Measurements from ENCODE around the gene RASAL1. TPM values are rescaled to one million over a fixed set of nuclear protein-coding genes. Genes with fewer than 3 reads are reported as not detected.

RASAL1 gene
- total RNA-seq, 1 experiment from 2014 or later = 8.1 TPM

DNA sequence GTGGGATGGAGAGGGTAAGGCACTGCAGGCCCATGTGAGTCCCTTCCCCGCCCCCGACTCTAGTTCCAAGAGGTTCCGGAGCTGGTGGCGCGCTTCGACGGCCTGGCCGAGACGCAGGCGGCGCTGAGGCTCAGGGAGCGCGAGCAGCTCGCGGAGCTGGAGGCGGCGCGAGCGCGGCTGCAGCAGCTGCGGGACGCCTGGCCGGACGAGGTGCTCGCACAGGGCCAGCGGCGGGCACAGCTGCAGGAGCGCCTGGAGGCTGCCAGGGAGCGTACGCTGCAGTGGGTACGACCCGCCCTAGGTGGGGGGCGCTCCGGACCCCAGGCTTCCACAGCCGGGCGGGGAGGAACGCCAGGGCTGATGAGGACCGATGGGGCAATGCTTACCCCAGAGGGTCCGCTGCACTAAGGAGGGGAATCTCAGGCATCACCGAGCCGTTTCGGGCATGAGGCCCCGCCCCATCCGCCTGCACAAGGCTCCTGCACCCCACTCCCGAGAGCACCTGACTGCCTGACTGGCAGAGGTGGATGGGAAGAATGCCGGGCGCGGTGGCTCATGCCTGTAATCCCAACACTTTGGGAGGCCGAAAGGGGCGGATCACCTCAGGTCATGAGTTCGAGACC, 18.9 kb upstream of the RASAL1 start (continued):
- TF ChIP-seq, protein P1, sequence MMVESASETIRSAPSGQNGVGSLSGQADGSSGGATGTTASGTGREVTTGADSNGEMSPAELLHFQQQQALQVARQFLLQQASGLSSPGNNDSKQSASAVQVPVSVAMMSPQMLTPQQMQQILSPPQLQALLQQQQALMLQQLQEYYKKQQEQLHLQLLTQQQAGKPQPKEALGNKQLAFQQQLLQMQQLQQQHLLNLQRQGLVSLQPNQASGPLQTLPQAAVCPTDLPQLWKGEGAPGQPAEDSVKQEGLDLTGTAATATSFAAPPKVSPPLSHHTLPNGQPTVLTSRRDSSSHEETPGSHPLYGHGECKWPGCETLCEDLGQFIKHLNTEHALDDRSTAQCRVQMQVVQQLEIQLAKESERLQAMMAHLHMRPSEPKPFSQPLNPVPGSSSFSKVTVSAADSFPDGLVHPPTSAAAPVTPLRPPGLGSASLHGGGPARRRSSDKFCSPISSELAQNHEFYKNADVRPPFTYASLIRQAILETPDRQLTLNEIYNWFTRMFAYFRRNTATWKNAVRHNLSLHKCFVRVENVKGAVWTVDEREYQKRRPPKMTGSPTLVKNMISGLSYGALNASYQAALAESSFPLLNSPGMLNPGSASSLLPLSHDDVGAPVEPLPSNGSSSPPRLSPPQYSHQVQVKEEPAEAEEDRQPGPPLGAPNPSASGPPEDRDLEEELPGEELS (CRISPR knock-in tag; IDR thresholded peaks at IDR 0.05) = peak; percentile 85
- TF ChIP-seq HMGXB4 (CRISPR knock-in tag; IDR thresholded peaks at IDR 0.05) = peak; percentile 96
- TF ChIP-seq, protein P2, sequence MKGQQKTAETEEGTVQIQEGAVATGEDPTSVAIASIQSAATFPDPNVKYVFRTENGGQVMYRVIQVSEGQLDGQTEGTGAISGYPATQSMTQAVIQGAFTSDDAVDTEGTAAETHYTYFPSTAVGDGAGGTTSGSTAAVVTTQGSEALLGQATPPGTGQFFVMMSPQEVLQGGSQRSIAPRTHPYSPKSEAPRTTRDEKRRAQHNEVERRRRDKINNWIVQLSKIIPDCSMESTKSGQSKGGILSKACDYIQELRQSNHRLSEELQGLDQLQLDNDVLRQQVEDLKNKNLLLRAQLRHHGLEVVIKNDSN (CRISPR knock-in tag; IDR thresholded peaks at IDR 0.05) = no peak; the same call in 1 of the 2 replicates
- TF ChIP-seq OVOL2 (CRISPR knock-in tag; IDR thresholded peaks at IDR 0.05; ENCODE audit: borderline replicate concordance) = no peak
- TF ChIP-seq ATF2 (CRISPR knock-in tag; IDR thresholded peaks at IDR 0.05; ENCODE audit: borderline replicate concordance, low read depth) = no peak
- 0 out of 2 replicates have a peak, but pooled peaks have one; percentile 77 for TF ChIP-seq TP53 (CRISPR knock-in tag; IDR thresholded peaks at IDR 0.05)
- TF ChIP-seq ZNF671 (CRISPR knock-in tag; IDR thresholded peaks at IDR 0.05) = no peak
- TF ChIP-seq ZNF416 (CRISPR knock-in tag; IDR thresholded peaks at IDR 0.05) = no peak
- TF ChIP-seq, protein P3, sequence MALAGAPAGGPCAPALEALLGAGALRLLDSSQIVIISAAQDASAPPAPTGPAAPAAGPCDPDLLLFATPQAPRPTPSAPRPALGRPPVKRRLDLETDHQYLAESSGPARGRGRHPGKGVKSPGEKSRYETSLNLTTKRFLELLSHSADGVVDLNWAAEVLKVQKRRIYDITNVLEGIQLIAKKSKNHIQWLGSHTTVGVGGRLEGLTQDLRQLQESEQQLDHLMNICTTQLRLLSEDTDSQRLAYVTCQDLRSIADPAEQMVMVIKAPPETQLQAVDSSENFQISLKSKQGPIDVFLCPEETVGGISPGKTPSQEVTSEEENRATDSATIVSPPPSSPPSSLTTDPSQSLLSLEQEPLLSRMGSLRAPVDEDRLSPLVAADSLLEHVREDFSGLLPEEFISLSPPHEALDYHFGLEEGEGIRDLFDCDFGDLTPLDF (CRISPR knock-in tag; IDR thresholded peaks at IDR 0.05) = 0 out of 2 replicates have a peak, but pooled peaks have one; percentile 23
- no peak for TF ChIP-seq PRDM15 (CRISPR knock-in tag; IDR thresholded peaks at IDR 0.05)
- TF ChIP-seq ESRRA (CRISPR knock-in tag; IDR thresholded peaks at IDR 0.05; ENCODE audit: borderline replicate concordance) = peak; percentile 71; the same call in 1 of the 2 replicates
- no peak for TF ChIP-seq ZNF219 (CRISPR knock-in tag; IDR thresholded peaks at IDR 0.05; ENCODE audit: borderline replicate concordance)
- peak; percentile 77 for TF ChIP-seq MAX (CRISPR knock-in tag; IDR thresholded peaks at IDR 0.05)
- no peak for TF ChIP-seq GRHL2 (CRISPR knock-in tag; IDR thresholded peaks at IDR 0.05; ENCODE audit: insufficient replicate concordance, severe bottlenecking)
- TF ChIP-seq GTF2I (CRISPR knock-in tag; conservative IDR thresholded peaks at IDR 0.05) = no peak
- TF ChIP-seq RORB (CRISPR knock-in tag; IDR thresholded peaks at IDR 0.05) = no peak
- TF ChIP-seq AFF4 (CRISPR knock-in tag; IDR thresholded peaks at IDR 0.05; ENCODE audit: borderline replicate concordance) = peak; percentile 49; the same call in 1 of the 2 replicates
- TF ChIP-seq ATF3 (CRISPR knock-in tag; conservative IDR thresholded peaks at IDR 0.05) = no peak
- TF ChIP-seq RELA (CRISPR knock-in tag; IDR thresholded peaks at IDR 0.05; ENCODE audit: borderline replicate concordance) = no peak
- 0 out of 2 replicates have a peak, but pooled peaks have one; percentile 22 for TF ChIP-seq NR2C2 (CRISPR knock-in tag; IDR thresholded peaks at IDR 0.05)
- no peak for TF ChIP-seq ZNF121 (CRISPR knock-in tag; IDR thresholded peaks at IDR 0.05)
- TF ChIP-seq ZNF317 (CRISPR knock-in tag; IDR thresholded peaks at IDR 0.05; ENCODE audit: borderline replicate concordance, low read depth) = no peak
